IMR-90 (cell line): ENCODE results near the gene HYAL1. TPM values are rescaled to one million over a fixed set of nuclear protein-coding genes. Genes with fewer than 3 reads are reported as not detected.

Experiments used
- ATAC-seq: fragments of 200-7000 bp; cut with Tn5 transposase; 2 replicates; pipeline ENCODE4 v1.9.1; 2020; ENCODE audit warnings: low read depth, mild to moderate bottlenecking, moderate library complexity
- BruUV-seq: library from RNA; stranded (reverse); fragments of 400-500 nt; replicated peaks from 2 replicates; lab custom pipeline; 2021; lab: Mats Ljungman, UMichigan
- CTCF ChIA-PET: fragments of 300-600 bp; formaldehyde crosslinking; extraction: SDS; loops from one replicate; lab custom pipeline; 2021; ENCODE audit warnings: antibody characterized with exemption; lab: Yijun Ruan, JAX
- POLR2A ChIA-PET: fragments of 300-600 bp; sonication (Branson Sonifier 250); formaldehyde crosslinking; loops from one replicate; lab custom pipeline; 2022; ENCODE audit warnings: antibody characterized with exemption; ENCODE audit not compliant: unreplicated experiment; lab: Charles Lee
- DNase-seq: peaks from one replicate; pipeline ENCODE4 v3.0.0; 2013
- H2AFZ ChIP-seq: replicated peaks from 2 replicates; pipeline ENCODE3; 2013; ENCODE audit warnings: low read length, mild to moderate bottlenecking; ENCODE audit not compliant: poor library complexity
- H2AK5ac ChIP-seq: 2 replicates; pipeline ENCODE4 v1.6.1; 2013; ENCODE audit warnings: low read depth, low read length, inconsistent platforms
- H2AK9ac ChIP-seq: replicated peaks from 2 replicates; pipeline ENCODE3; 2013; ENCODE audit warnings: mild to moderate bottlenecking, low read depth, low read length, moderate library complexity; ENCODE audit not compliant: poor library complexity
- H2BK120ac ChIP-seq: 2 replicates; pipeline ENCODE4 v1.6.1; 2013; ENCODE audit warnings: low read depth, low read length, inconsistent platforms
- H2BK15ac ChIP-seq: 3 replicates; pipeline ENCODE4 v1.6.1; 2013; ENCODE audit warnings: low read depth, low read length, inconsistent platforms
- H2BK20ac ChIP-seq: 2 replicates; pipeline ENCODE4 v1.6.1; 2013; ENCODE audit warnings: low read depth, mild to moderate bottlenecking, inconsistent platforms, low read length, moderate library complexity
- H2BK5ac ChIP-seq: 2 replicates; pipeline ENCODE4 v1.6.1; 2013; ENCODE audit warnings: mild to moderate bottlenecking, low read depth, low read length, inconsistent platforms; ENCODE audit not compliant: poor library complexity, severe bottlenecking
- H3K14ac ChIP-seq: replicated peaks from 2 replicates; pipeline ENCODE4 v1.6.1; 2013; ENCODE audit warnings: low read depth, low read length, inconsistent platforms
- H3K18ac ChIP-seq: 2 replicates; pipeline ENCODE4 v1.6.1; 2013; ENCODE audit warnings: low read depth, low read length, control low read depth
- H3K23ac ChIP-seq: 2 replicates; pipeline ENCODE4 v1.6.1; 2013; ENCODE audit warnings: low read depth, low read length, inconsistent platforms
- H3K27ac ChIP-seq: 2 replicates; pipeline ENCODE4 v1.5.1; 2013; ENCODE audit warnings: mild to moderate bottlenecking, control low read depth, low read length; ENCODE audit not compliant: insufficient read depth
- H3K27me3 ChIP-seq: 2 replicates; pipeline ENCODE4 v1.6.1; 2013; ENCODE audit warnings: low read length; ENCODE audit not compliant: control insufficient read depth, insufficient read depth
- H3K36me3 ChIP-seq: 2 replicates; pipeline ENCODE4 v1.6.1; 2013; ENCODE audit warnings: low read length, mixed read lengths; ENCODE audit not compliant: control insufficient read depth, insufficient read depth
- H3K4ac ChIP-seq: 2 replicates; pipeline ENCODE4 v1.6.1; 2013; ENCODE audit warnings: low read depth, low read length, inconsistent platforms
- H3K4me1 ChIP-seq: 2 replicates; pipeline ENCODE4 v1.6.1; 2013; ENCODE audit warnings: low read length, mixed read lengths; ENCODE audit not compliant: control insufficient read depth, insufficient read depth
- H3K4me2 ChIP-seq: 2 replicates; pipeline ENCODE4 v1.6.1; 2013; ENCODE audit warnings: low read depth, mild to moderate bottlenecking, control low read depth, low read length, moderate library complexity
- H3K4me3 ChIP-seq: 2 replicates; pipeline ENCODE4 v1.5.1; 2013; ENCODE audit warnings: low read depth, mild to moderate bottlenecking, control low read depth, low read length, moderate library complexity; ENCODE audit not compliant: insufficient read depth
- H3K56ac ChIP-seq: 2 replicates; pipeline ENCODE4 v1.6.1; 2013; ENCODE audit warnings: low read length, inconsistent platforms; ENCODE audit not compliant: insufficient read depth; ENCODE audit errors: extremely low read depth
- H3K79me1 ChIP-seq, 2 experiments: 2 replicates each; pipeline ENCODE4 v1.6.1; 2013; ENCODE audit warnings: low read length in 2 of 2, inconsistent platforms in 1 of 2, low read depth in 1 of 2
- H3K9ac ChIP-seq: 2 replicates; pipeline ENCODE4 v1.6.1; 2013; ENCODE audit warnings: low read depth, low read length, control low read depth
- H3K9me1 ChIP-seq: 2 replicates; pipeline ENCODE4 v1.6.1; 2013; ENCODE audit warnings: low read length, inconsistent platforms; ENCODE audit not compliant: insufficient read depth
- H3K9me3 ChIP-seq: 2 replicates; pipeline ENCODE4 v1.6.1; 2013; ENCODE audit warnings: low read length; ENCODE audit not compliant: control insufficient read depth, insufficient read depth
- H4K20me1 ChIP-seq: 2 replicates; pipeline ENCODE4 v1.6.1; 2013; ENCODE audit warnings: low read length, inconsistent platforms; ENCODE audit not compliant: insufficient read depth
- H4K5ac ChIP-seq: 2 replicates; pipeline ENCODE4 v1.6.1; 2013; ENCODE audit warnings: mild to moderate bottlenecking, low read depth, low read length, control low read depth
- H4K8ac ChIP-seq, 2 experiments: 2 replicates each; pipeline ENCODE4 v1.6.1; 2013; ENCODE audit warnings: low read depth in 2 of 2, low read length in 2 of 2, control low read depth in 1 of 2, inconsistent platforms in 1 of 2
- H4K91ac ChIP-seq: 2 replicates; pipeline ENCODE4 v1.6.1; 2013; ENCODE audit warnings: low read depth, low read length, inconsistent platforms; ENCODE audit not compliant: insufficient read depth
- BHLHE40 ChIP-seq: fragments of 150-350 bp; IDR thresholded peaks from 2 replicates; pipeline ENCODE4 v1.6.1; 2016; ENCODE audit warnings: mild to moderate bottlenecking, low read depth, low read length
- CHD1 ChIP-seq: IDR thresholded peaks from 2 replicates; pipeline ENCODE4 v1.6.1; 2012; ENCODE audit warnings: low read depth, low read length, improper control_type of control experiment
- FOS ChIP-seq: fragments of 150-350 bp; IDR thresholded peaks from 2 replicates; pipeline ENCODE4 v1.6.1; 2016; ENCODE audit warnings: low read depth, low read length
- MAFK ChIP-seq: IDR thresholded peaks from 2 replicates; pipeline ENCODE4 v1.6.1; 2012; ENCODE audit warnings: low read depth, low read length, improper control_type of control experiment
- MAZ ChIP-seq: IDR thresholded peaks from 2 replicates; pipeline ENCODE4 v1.6.1; 2012; ENCODE audit warnings: low read depth, mild to moderate bottlenecking, low read length, improper control_type of control experiment, moderate library complexity, borderline replicate concordance
- MXI1 ChIP-seq: IDR thresholded peaks from 2 replicates; pipeline ENCODE4 v1.6.1; 2012; ENCODE audit warnings: low read depth, mild to moderate bottlenecking, low read length, moderate library complexity, borderline replicate concordance
- NFE2L2 ChIP-seq: fragments of 150-350 bp; IDR thresholded peaks from 2 replicates; pipeline ENCODE4 v1.6.1; 2016; ENCODE audit warnings: low read depth, mild to moderate bottlenecking, low read length
- POLR2A ChIP-seq: IDR thresholded peaks from 2 replicates; pipeline ENCODE4 v1.6.1; 2012; ENCODE audit warnings: mild to moderate bottlenecking, low read depth, low read length
- RAD21 ChIP-seq: IDR thresholded peaks from 2 replicates; pipeline ENCODE4 v1.6.1; 2012; ENCODE audit warnings: low read length, improper control_type of control experiment
- RCOR1 ChIP-seq: IDR thresholded peaks from 2 replicates; pipeline ENCODE4 v1.6.1; 2012; ENCODE audit warnings: mild to moderate bottlenecking, low read length, improper control_type of control experiment; ENCODE audit not compliant: insufficient replicate concordance
- RFX5 ChIP-seq: IDR thresholded peaks from 2 replicates; pipeline ENCODE4 v1.8.0; 2012; ENCODE audit warnings: low read depth, mild to moderate bottlenecking, low read length, moderate library complexity
- SMC3 ChIP-seq: fragments of 150-350 bp; IDR thresholded peaks from 2 replicates; pipeline ENCODE4 v1.6.1; 2016; ENCODE audit warnings: low read depth, mild to moderate bottlenecking, antibody characterized with exemption, low read length, moderate library complexity
- WGBS, 2 experiments: methylation state at CpG; one replicate each; pipeline versions ENCODE4 v1.1.5 to v1.1.7; 2013; ENCODE audit warnings: missing lambda C conversion rate in 2 of 2; ENCODE audit not compliant: insufficient read length in 1 of 2; ENCODE audit errors: extremely low coverage in 2 of 2; 5-methylcytosine and 5-hydroxymethylcytosine counted together
- dilution Hi-C: fragments of 300-500 bp; cut with HindIII; formaldehyde crosslinking; loops from one replicate; pipeline ENCODE4 v1.14.3; 2018; ENCODE audit warnings: low sequenced_read_pairs; ENCODE audit not compliant: unreplicated experiment
- in situ Hi-C: fragments of 300-500 bp; cut with MboI; formaldehyde crosslinking; loops from 3 replicates; pipeline ENCODE4 v1.14.3; 2019; ENCODE audit warnings: low sequenced_read_pairs, inconsistent platforms, mixed read lengths
- intact Hi-C: fragments of 100-400 bp; cut with micrococcal nuclease; formaldehyde crosslinking; loops from 2 replicates; pipeline ENCODE4 v1.10.0; 2022
- polyA plus RNA-seq, 3 experiments: library from polyadenylated mRNA; depleted of rRNA; stranded (reverse); fragments of >200 nt; gene quantifications; 2 replicates each; pipeline ENCODE4 v1.2.3, GENCODE V29; 2012; ENCODE audit warnings: low replicate concordance in 1 of 3
- total RNA-seq: library from RNA; depleted of rRNA; stranded (reverse); fragments of >200 nt; gene quantifications from 2 replicates; pipeline ENCODE4 v1.2.3, GENCODE V29; 2012
- TF ChIP-seq, protein P1 (sequence below): fragments of 150-350 bp; IDR thresholded peaks from 2 replicates; pipeline ENCODE4 v1.6.1; 2016; ENCODE audit warnings: low read depth, mild to moderate bottlenecking, low read length, moderate library complexity, borderline replicate concordance
- TF ChIP-seq, protein P2 (sequence below): conservative IDR thresholded peaks from 2 replicates; pipeline ENCODE4 v1.5.1; 2012; ENCODE audit warnings: mild to moderate bottlenecking, low read depth, low read length, improper control_type of control experiment
- TF ChIP-seq, protein P3 (sequence below): fragments of 150-350 bp; IDR thresholded peaks from 2 replicates; pipeline ENCODE4 v1.6.1; 2017; ENCODE audit warnings: mild to moderate bottlenecking, antibody characterized with exemption, low read length, low read depth

The HYAL1 gene
- total and polyA plus RNA-seq, 2 of the 4 experiments (the other 2 are of a cell fraction) = 0.32 to 0.36 TPM

DNA sequence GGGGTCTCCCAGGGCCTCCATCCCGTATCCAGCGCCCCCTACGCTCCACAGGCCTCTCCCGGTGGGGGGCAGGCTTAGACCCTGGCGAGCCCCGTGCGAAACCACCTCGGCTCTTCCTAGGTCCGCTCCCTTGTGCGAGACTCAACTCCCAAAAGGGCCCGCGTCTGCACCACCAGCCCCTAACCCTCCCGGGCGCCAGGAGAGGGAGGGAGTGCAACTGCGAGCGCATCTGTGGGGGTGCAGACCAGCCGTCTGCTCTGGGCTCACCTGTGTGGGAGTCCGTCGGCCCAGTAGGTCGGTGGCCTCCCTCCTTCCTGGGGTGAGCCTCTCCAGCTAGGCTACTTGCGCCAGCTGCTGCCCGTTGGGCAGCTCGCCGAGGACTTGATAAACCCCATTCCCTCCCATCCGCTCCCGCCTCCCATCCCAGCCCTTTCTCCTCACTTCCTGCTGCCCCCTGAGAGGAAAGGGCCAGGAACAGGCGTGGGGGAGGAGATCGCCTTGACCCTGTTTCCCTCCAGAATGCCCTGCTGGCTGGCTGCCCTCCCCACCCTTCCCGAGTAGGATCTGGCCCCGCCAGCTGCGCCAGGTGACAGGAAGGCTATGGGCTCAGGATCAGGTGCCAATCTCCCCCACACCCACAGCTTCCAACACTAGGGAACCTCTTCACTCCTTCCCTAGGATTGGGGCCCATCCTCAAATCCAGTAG, 19.2 kb upstream of the HYAL1 start, which contains the start of gene HYAL2:
HYAL2 (minus strand) TSS at position 360 of the 706 bp plus-strand sequence. CDS start 2,256 bp downstream, outside the sequence.
- peak within 1 kb of the TSS; percentile 95 for H2AFZ ChIP-seq
- no peak within 1 kb of the TSS for H2BK15ac ChIP-seq
- peak within 1 kb of the TSS; percentile 98 for H3K27ac ChIP-seq
- peaks cover 8% of the 10 kb centered on the region for H3K9me1 ChIP-seq
- peak within 1 kb of the TSS; percentile 67 for H3K4me2 ChIP-seq
- H3K56ac ChIP-seq = no peak within 1 kb of the TSS
- ChIA-PET POLR2A (no interaction called here), CTCF (no interaction called here)
- H3K79me1 ChIP-seq = peaks cover 31 to 58% of the 10 kb centered on the region in 2 experiments
- H4K91ac ChIP-seq = peak within 1 kb of the TSS; percentile 58
- H3K23ac ChIP-seq = peak within 1 kb of the TSS; percentile 35; the same call in 1 of the 2 replicates
- DNase-seq = no peak
- H3K14ac ChIP-seq = no peak within 1 kb of the TSS
- dilution Hi-C loops (no loop called here), intact Hi-C loops (loop anchor here (5.0 kb wide), 1 partner anchor 60 kb away; no protein-coding TSS in a partner anchor), in situ Hi-C loops (no loop called here)
- peak within 1 kb of the TSS; percentile 58 for H3K4me3 ChIP-seq
- WGBS, 2 experiments = no CpG with 5 or more reads among the region's 31 CpGs
- peak within 1 kb of the TSS; percentile 93 for H2AK9ac ChIP-seq
- peaks cover 26% of the 10 kb centered on the region for H3K36me3 ChIP-seq
- no peaks in the 10 kb centered on the region for H3K9me3 ChIP-seq
- peak within 1 kb of the TSS; percentile 94 for H3K9ac ChIP-seq
- no peak within 1 kb of the TSS for H2BK20ac ChIP-seq
- peak within 1 kb of the TSS; percentile 54; the same call in 1 of the 2 replicates for H2BK120ac ChIP-seq
- H3K18ac ChIP-seq = no peak within 1 kb of the TSS
- H3K27me3 ChIP-seq = no peaks in the 10 kb centered on the region
- peak within 1 kb of the TSS; percentile 98 for H2BK5ac ChIP-seq
- peak within 1 kb of the TSS; percentile 95 for H4K5ac ChIP-seq
- ATAC-seq = no peak
- peak within 1 kb of the TSS; percentile 87 for H2AK5ac ChIP-seq
- H3K4me1 ChIP-seq = peaks cover 26% of the 10 kb centered on the region
- no TSS peak for BruUV-seq
- H4K20me1 ChIP-seq = peaks cover 11% of the 10 kb centered on the region; the same call in 1 of the 2 replicates
- H3K4ac ChIP-seq = peak within 1 kb of the TSS; percentile 66
- H4K8ac ChIP-seq = peak within 1 kb of the TSS; percentile 96 to 99; a peak in 3 of 4 replicates
- no peak for TF ChIP-seq BHLHE40
- TF ChIP-seq, protein P1, sequence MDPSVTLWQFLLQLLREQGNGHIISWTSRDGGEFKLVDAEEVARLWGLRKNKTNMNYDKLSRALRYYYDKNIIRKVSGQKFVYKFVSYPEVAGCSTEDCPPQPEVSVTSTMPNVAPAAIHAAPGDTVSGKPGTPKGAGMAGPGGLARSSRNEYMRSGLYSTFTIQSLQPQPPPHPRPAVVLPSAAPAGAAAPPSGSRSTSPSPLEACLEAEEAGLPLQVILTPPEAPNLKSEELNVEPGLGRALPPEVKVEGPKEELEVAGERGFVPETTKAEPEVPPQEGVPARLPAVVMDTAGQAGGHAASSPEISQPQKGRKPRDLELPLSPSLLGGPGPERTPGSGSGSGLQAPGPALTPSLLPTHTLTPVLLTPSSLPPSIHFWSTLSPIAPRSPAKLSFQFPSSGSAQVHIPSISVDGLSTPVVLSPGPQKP = no peak
- no peak for TF ChIP-seq FOS
- TF ChIP-seq RCOR1 = no peak
- no peak for TF ChIP-seq MAFK
- no peak for TF ChIP-seq MXI1
- TF ChIP-seq, protein P2, sequence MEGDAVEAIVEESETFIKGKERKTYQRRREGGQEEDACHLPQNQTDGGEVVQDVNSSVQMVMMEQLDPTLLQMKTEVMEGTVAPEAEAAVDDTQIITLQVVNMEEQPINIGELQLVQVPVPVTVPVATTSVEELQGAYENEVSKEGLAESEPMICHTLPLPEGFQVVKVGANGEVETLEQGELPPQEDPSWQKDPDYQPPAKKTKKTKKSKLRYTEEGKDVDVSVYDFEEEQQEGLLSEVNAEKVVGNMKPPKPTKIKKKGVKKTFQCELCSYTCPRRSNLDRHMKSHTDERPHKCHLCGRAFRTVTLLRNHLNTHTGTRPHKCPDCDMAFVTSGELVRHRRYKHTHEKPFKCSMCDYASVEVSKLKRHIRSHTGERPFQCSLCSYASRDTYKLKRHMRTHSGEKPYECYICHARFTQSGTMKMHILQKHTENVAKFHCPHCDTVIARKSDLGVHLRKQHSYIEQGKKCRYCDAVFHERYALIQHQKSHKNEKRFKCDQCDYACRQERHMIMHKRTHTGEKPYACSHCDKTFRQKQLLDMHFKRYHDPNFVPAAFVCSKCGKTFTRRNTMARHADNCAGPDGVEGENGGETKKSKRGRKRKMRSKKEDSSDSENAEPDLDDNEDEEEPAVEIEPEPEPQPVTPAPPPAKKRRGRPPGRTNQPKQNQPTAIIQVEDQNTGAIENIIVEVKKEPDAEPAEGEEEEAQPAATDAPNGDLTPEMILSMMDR = no peak
- TF ChIP-seq POLR2A = no peak
- no peak for TF ChIP-seq RAD21
- TF ChIP-seq, protein P3, sequence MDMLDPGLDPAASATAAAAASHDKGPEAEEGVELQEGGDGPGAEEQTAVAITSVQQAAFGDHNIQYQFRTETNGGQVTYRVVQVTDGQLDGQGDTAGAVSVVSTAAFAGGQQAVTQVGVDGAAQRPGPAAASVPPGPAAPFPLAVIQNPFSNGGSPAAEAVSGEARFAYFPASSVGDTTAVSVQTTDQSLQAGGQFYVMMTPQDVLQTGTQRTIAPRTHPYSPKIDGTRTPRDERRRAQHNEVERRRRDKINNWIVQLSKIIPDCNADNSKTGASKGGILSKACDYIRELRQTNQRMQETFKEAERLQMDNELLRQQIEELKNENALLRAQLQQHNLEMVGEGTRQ = no peak
- TF ChIP-seq SMC3 = no peak
- TF ChIP-seq NFE2L2 = no peak
- TF ChIP-seq MAZ = no peak
- no peak for TF ChIP-seq RFX5
- no peak for TF ChIP-seq CHD1
